Activated CD4-positive, alpha-beta T cell treated with anti-CD3 and anti-CD28 coated beads for 24 hours (primary cell): Measurements from ENCODE around the gene CHN1.

Experiments used
- DNase-seq, 2 donors: peaks; one replicate each; pipeline ENCODE4 v3.0.0-alpha.2; 2020; ENCODE audit warnings: low read depth in 2 of 2

CHN1 gene

GRCh38 chr2:175010848-175011254, 5.7 kb upstream of the CHN1 start:
- DNase-seq: no peak

- DNase-seq: no peak
These were observed 4.9 kb upstream of the CHN1 start for GRCh38 chr2:175009917-175010621.

GRCh38 chr2:175008801-175009495, 3.8 kb upstream of the CHN1 start:
- no peak for DNase-seq

GRCh38 chr2:175008009-175008408, 2.8 kb upstream of the CHN1 start:
- DNase-seq: no peak

- no peak for DNase-seq
These were observed 2.3 kb upstream of the CHN1 start for GRCh38 chr2:175007510-175007909.

- no peak for DNase-seq
These were observed 1.1 kb upstream of the CHN1 start for GRCh38 chr2:175006281-175006680.

GRCh38 chr2:175005733-175006264, 618 bp upstream of the CHN1 start:
- no peak for DNase-seq

GRCh38 chr2:175004730-175004979, 526 bp downstream of the CHN1 start:
- DNase-seq: no peak

- no peak for DNase-seq
These were observed 1.1 kb downstream of the CHN1 start for GRCh38 chr2:175003875-175004729.

GRCh38 chr2:175002547-175003274, 2.5 kb downstream of the CHN1 start:
- DNase-seq: no peak

GRCh38 chr2:175001566-175001965, 3.6 kb downstream of the CHN1 start:
- no peak for DNase-seq

- no peak for DNase-seq
These were observed 8.1 kb downstream of the CHN1 start for GRCh38 chr2:174997110-174997509.

- no peak for DNase-seq
These were observed 8.6 kb downstream of the CHN1 start for GRCh38 chr2:174996622-174997021.

- no peak for DNase-seq
These were observed 10.8 kb downstream of the CHN1 start for GRCh38 chr2:174994381-174994780.

- DNase-seq: no peak
These were observed 12.3 kb downstream of the CHN1 start for GRCh38 chr2:174992886-174993285.

- no peak for DNase-seq
These were observed 19.6 kb downstream of the CHN1 start for GRCh38 chr2:174985614-174986013.

GRCh38 chr2:174984561-174984960, 20.6 kb downstream of the CHN1 start:
- no peak for DNase-seq

- no peak for DNase-seq
These were observed 23.9 kb downstream of the CHN1 start for GRCh38 chr2:174981331-174981730.

GRCh38 chr2:174979996-174980395, 25.2 kb downstream of the CHN1 start:
- DNase-seq: no peak

- DNase-seq: no peak
These were observed 27.8 kb downstream of the CHN1 start for GRCh38 chr2:174977364-174977763.

GRCh38 chr2:174974131-174974530, 31.1 kb downstream of the CHN1 start:
- DNase-seq: no peak

GRCh38 chr2:174972924-174973323, 32.3 kb downstream of the CHN1 start:
- no peak for DNase-seq
